Measurements from ENCODE around the gene TMEM233. TPM values are rescaled to one million over a fixed set of nuclear protein-coding genes. Genes with fewer than 3 reads are reported as not detected.

Gene TMEM233
- total and polyA plus RNA-seq, 9 of the 15 experiments (the other 6 are each of a cell fraction or from before 2014, with no cell fraction given), result 0.04 to 0.17 (median 0.07) TPM; not detected in 2

- TF ChIP-seq POLR2AphosphoS2 (IDR thresholded peaks at IDR 0.05; ENCODE audit: low read length) (no peak), NFE2L1 (tag; IDR thresholded peaks at IDR 0.05; ENCODE audit: borderline replicate concordance, low read depth) (no peak), CLOCK (CRISPR knock-in tag; IDR thresholded peaks at IDR 0.05; ENCODE audit: borderline replicate concordance) (no peak), ZNF311 (CRISPR knock-in tag; IDR thresholded peaks at IDR 0.05) (no peak), TCFL5 (CRISPR knock-in tag; conservative IDR thresholded peaks at IDR 0.05) (no peak), ZNF232 (CRISPR knock-in tag; IDR thresholded peaks at IDR 0.05) (no peak), TAL1 (IDR thresholded peaks at IDR 0.05) (no peak), CHD4 (IDR thresholded peaks at IDR 0.05; ENCODE audit: insufficient read depth, insufficient replicate concordance, low read depth, low read length, poor library complexity, severe bottlenecking) (no peak), MXI1 (IDR thresholded peaks at IDR 0.05; ENCODE audit: low read depth, low read length) (no peak), AFF4 (CRISPR knock-in tag; IDR thresholded peaks at IDR 0.05) (no peak), HEY1 (CRISPR knock-in tag; IDR thresholded peaks at IDR 0.05; ENCODE audit: borderline replicate concordance) (no peak), BRF1 (IDR thresholded peaks at IDR 0.05; ENCODE audit: borderline replicate concordance, extremely low read depth, insufficient read length) (no peak), BDP1 (IDR thresholded peaks at IDR 0.05; ENCODE audit: insufficient read depth, insufficient read length) (no peak), JUN (IDR thresholded peaks at IDR 0.05; ENCODE audit: borderline replicate concordance, low read depth, low read length) (no peak), JUN (CRISPR knock-in tag; IDR thresholded peaks at IDR 0.05; ENCODE audit: borderline replicate concordance) (no peak), ZNF124 (CRISPR knock-in tag; IDR thresholded peaks at IDR 0.05) (no peak), PML (IDR thresholded peaks at IDR 0.05; ENCODE audit: low read length) (no peak), ELK1 (CRISPR knock-in tag; IDR thresholded peaks at IDR 0.05) (no peak), NR0B1 (IDR thresholded peaks at IDR 0.05; ENCODE audit: partially characterized antibody) (no peak), ARID1B (IDR thresholded peaks at IDR 0.05) (peak; percentile 18; the same call in 1 of the 2 replicates)
Observed at GRCh38 chr12:119671070-119671469, 77.5 kb downstream of the TMEM233 start (continued).

Data from K562 (cell line).